ENCODE data around the gene PCDHAC2.

The PCDHAC2 gene

GRCh38 chr5:141001844-141002604 is 35.7 kb downstream of the PCDHAC2 start:
- no peak for DNase-seq
- POLR2A ChIA-PET: no interaction called here
- Histone ChIP-seq H3K4me1 (ENCODE audit: control extremely low read depth in 1 of 4, control insufficient read depth in 4 of 4, insufficient read depth in 4 of 4, low read length in 3 of 4) (no peaks in the 10 kb centered on the region), H3K4me3 (ENCODE audit: control insufficient read depth in 1 of 7, extremely low read depth in 1 of 7, insufficient read depth in 4 of 7, low read depth in 2 of 7, low read length in 6 of 7) (no peak overlapping the region), H3K36me3 (ENCODE audit: control insufficient read depth in 4 of 4, insufficient read depth in 4 of 4, low read length in 3 of 4) (no peaks in the 10 kb centered on the region), H3K27ac (ENCODE audit: insufficient read depth in 1 of 2, low read depth in 1 of 2, low read length in 2 of 2, poor library complexity in 1 of 2, severe bottlenecking in 2 of 2) (no peak overlapping the region), H3K27me3 (replicated peaks in 2 of 5; ENCODE audit: control insufficient read depth in 4 of 5, insufficient read depth in 5 of 5, low read length in 4 of 5) (peaks cover 6 to 25% (median 9%) of the 10 kb centered on the region in 5 experiments), H3K9me3 (ENCODE audit: control extremely low read depth in 1 of 5, control insufficient read depth in 4 of 5, insufficient read depth in 2 of 5, low read depth in 1 of 5, low read length in 4 of 5) (peaks cover 0 to 15% (median 2%) of the 10 kb centered on the region in 5 experiments)
- under 1% methylated on average over 14 of the region's 19 CpGs for WGBS (ENCODE audit: insufficient coverage)
- CTCF ChIA-PET: no interaction called here

DNA sequence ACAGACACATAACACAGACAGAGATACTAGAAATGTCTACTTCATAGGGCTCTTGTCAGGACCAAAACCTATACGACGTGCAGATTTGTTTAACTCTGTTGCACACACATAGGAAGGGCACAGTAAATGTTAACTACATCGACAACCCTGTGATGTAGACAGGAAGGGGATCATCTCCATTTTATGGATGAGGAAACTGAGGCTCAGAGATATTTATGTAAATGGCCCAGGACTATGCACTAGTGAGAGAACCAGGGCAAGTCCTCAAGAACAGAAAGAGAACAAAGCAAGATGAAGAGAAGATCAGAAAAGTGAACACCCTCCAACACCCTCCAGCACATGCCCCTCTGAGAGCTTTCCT is 36.3 kb downstream of the PCDHAC2 start:
- ChIA-PET POLR2A (no interaction called here), CTCF (no interaction called here)
- H3K27me3 ChIP-seq (replicated peaks in 2 of 5; ENCODE audit: control insufficient read depth in 4 of 5, insufficient read depth in 5 of 5, low read length in 4 of 5): peaks cover 6 to 25% (median 9%) of the 10 kb centered on the region in 5 experiments
- no peaks in the 10 kb centered on the region for H3K36me3 ChIP-seq (ENCODE audit: control insufficient read depth in 4 of 4, insufficient read depth in 4 of 4, low read length in 3 of 4)
- DNase-seq: no peak
- H3K4me3 ChIP-seq (ENCODE audit: control insufficient read depth in 1 of 7, extremely low read depth in 1 of 7, insufficient read depth in 4 of 7, low read depth in 2 of 7, low read length in 6 of 7): no peak overlapping the region
- H3K27ac ChIP-seq (ENCODE audit: insufficient read depth in 1 of 2, low read depth in 1 of 2, low read length in 2 of 2, poor library complexity in 1 of 2, severe bottlenecking in 2 of 2): no peak overlapping the region
- WGBS (ENCODE audit: insufficient coverage): 17% methylated on average over 3 of the region's 3 CpGs
- peaks cover 0 to 15% (median 2%) of the 10 kb centered on the region in 5 experiments for H3K9me3 ChIP-seq (ENCODE audit: control extremely low read depth in 1 of 5, control insufficient read depth in 4 of 5, insufficient read depth in 2 of 5, low read depth in 1 of 5, low read length in 4 of 5)
- H3K4me1 ChIP-seq (ENCODE audit: control extremely low read depth in 1 of 4, control insufficient read depth in 4 of 4, insufficient read depth in 4 of 4, low read length in 3 of 4): no peaks in the 10 kb centered on the region

DNA sequence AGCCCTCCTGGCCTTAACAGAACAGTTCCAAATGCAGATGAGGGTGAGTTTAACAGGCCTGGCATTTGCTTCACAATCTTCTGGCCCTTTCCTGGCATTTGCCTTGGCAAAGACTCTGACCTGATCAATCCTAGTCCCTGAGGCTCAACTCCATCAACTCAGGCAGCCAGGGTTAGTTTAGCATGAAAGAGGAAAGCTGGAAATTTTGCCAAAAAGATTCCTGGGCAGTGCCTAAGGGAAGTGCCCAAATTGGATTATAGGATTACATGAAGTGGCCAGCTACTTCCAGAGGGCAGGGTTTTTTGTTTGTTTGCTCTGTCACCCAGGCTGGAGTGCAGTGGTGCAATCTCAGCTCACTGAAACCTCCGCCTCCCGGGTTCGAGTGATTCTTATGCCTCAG is 36.8 kb downstream of the PCDHAC2 start:
- no CpG with 5 or more reads among the region's 3 CpGs for WGBS (ENCODE audit: insufficient coverage)

DNA sequence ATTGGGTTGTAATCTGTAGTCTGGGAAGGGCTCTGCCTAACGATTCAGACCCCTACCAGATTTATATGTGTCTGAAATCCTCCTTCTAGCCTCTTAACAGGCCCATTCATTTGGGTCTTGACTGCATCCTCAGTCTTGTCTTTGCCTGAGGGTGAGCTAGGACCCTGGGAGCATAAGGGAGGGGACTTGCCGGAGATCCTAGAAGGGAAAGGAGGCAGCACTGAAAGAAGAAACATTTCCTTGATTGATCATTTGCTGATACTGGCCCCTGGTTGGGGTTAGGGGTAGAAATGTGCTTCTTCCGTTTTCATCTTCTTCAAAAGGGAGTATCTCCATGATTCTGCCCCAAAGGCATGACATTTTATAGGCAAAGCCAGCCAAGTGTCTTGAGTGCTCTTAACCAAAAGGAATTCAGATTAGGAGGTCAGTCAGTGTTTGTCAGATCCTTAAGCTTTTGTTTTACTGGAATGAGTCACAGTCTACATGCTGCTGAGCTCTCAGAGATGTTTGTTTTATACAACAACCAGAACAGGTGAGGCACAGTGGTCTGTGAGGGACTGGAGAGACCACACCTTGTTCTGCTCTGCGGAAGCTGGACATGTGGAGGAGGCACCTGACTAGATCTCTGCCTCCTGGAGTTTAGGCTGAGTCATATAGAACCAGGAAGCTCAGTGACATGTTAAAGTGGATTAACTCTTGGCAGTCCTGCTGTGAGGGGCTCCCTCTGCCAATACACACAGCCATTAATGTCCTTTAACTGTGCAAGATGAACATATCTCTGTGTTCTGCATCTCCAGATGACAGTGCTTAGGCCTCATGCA is 37.7 kb downstream of the PCDHAC2 start:
- H3K4me3 ChIP-seq (ENCODE audit: control insufficient read depth in 1 of 7, extremely low read depth in 1 of 7, insufficient read depth in 4 of 7, low read depth in 2 of 7, low read length in 6 of 7): no peak overlapping the region
- ChIA-PET POLR2A (no interaction called here), CTCF (no interaction called here)
- H3K36me3 ChIP-seq (ENCODE audit: control insufficient read depth in 4 of 4, insufficient read depth in 4 of 4, low read length in 3 of 4): no peaks in the 10 kb centered on the region
- H3K27me3 ChIP-seq (replicated peaks in 2 of 5; ENCODE audit: control insufficient read depth in 4 of 5, insufficient read depth in 5 of 5, low read length in 4 of 5): peaks cover 6 to 25% (median 9%) of the 10 kb centered on the region in 5 experiments
- no peaks in the 10 kb centered on the region for H3K4me1 ChIP-seq (ENCODE audit: control extremely low read depth in 1 of 4, control insufficient read depth in 4 of 4, insufficient read depth in 4 of 4, low read length in 3 of 4)
- H3K27ac ChIP-seq (ENCODE audit: insufficient read depth in 1 of 2, low read depth in 1 of 2, low read length in 2 of 2, poor library complexity in 1 of 2, severe bottlenecking in 2 of 2): no peak overlapping the region
- DNase-seq: no peak
- peaks cover 0 to 15% (median 2%) of the 10 kb centered on the region in 5 experiments for H3K9me3 ChIP-seq (ENCODE audit: control extremely low read depth in 1 of 5, control insufficient read depth in 4 of 5, insufficient read depth in 2 of 5, low read depth in 1 of 5, low read length in 4 of 5)
- WGBS (ENCODE audit: insufficient coverage): 28% methylated on average over 3 of the region's 4 CpGs

More for the DNA sequence above, 36.8 kb downstream of the PCDHAC2 start:
- Histone ChIP-seq H3K36me3 (ENCODE audit: control insufficient read depth in 4 of 4, insufficient read depth in 4 of 4, low read length in 3 of 4) (no peaks in the 10 kb centered on the region), H3K4me3 (ENCODE audit: control insufficient read depth in 1 of 7, extremely low read depth in 1 of 7, insufficient read depth in 4 of 7, low read depth in 2 of 7, low read length in 6 of 7) (no peak overlapping the region), H3K27me3 (replicated peaks in 2 of 5; ENCODE audit: control insufficient read depth in 4 of 5, insufficient read depth in 5 of 5, low read length in 4 of 5) (peaks cover 6 to 25% (median 9%) of the 10 kb centered on the region in 5 experiments), H3K27ac (ENCODE audit: insufficient read depth in 1 of 2, low read depth in 1 of 2, low read length in 2 of 2, poor library complexity in 1 of 2, severe bottlenecking in 2 of 2) (no peak overlapping the region), H3K9me3 (ENCODE audit: control extremely low read depth in 1 of 5, control insufficient read depth in 4 of 5, insufficient read depth in 2 of 5, low read depth in 1 of 5, low read length in 4 of 5) (peaks cover 0 to 15% (median 2%) of the 10 kb centered on the region in 5 experiments), H3K4me1 (ENCODE audit: control extremely low read depth in 1 of 4, control insufficient read depth in 4 of 4, insufficient read depth in 4 of 4, low read length in 3 of 4) (no peaks in the 10 kb centered on the region)
- ChIA-PET POLR2A (no interaction called here), CTCF (no interaction called here)
- no peak for DNase-seq

GRCh38 chr5:141007791-141008190 is 41.5 kb downstream of the PCDHAC2 start:
- H3K4me3 ChIP-seq (ENCODE audit: control insufficient read depth in 1 of 7, extremely low read depth in 1 of 7, insufficient read depth in 4 of 7, low read depth in 2 of 7, low read length in 6 of 7): no peak overlapping the region
- no peak overlapping the region for H3K27ac ChIP-seq (ENCODE audit: insufficient read depth in 1 of 2, low read depth in 1 of 2, low read length in 2 of 2, poor library complexity in 1 of 2, severe bottlenecking in 2 of 2)
- H3K9me3 ChIP-seq (ENCODE audit: control extremely low read depth in 1 of 5, control insufficient read depth in 4 of 5, insufficient read depth in 2 of 5, low read depth in 1 of 5, low read length in 4 of 5): peaks cover 0 to 15% (median 0%) of the 10 kb centered on the region in 5 experiments
- ChIA-PET CTCF (no interaction called here), POLR2A (no interaction called here)
- no peaks in the 10 kb centered on the region for H3K36me3 ChIP-seq (ENCODE audit: control insufficient read depth in 4 of 4, insufficient read depth in 4 of 4, low read length in 3 of 4)
- peaks cover 0 to 6% (median under 1%) of the 10 kb centered on the region in 5 experiments for H3K27me3 ChIP-seq (replicated peaks in 2 of 5; ENCODE audit: control insufficient read depth in 4 of 5, insufficient read depth in 5 of 5, low read length in 4 of 5)
- H3K4me1 ChIP-seq (ENCODE audit: control extremely low read depth in 1 of 4, control insufficient read depth in 4 of 4, insufficient read depth in 4 of 4, low read length in 3 of 4): no peaks in the 10 kb centered on the region
- DNase-seq: no peak

- Histone ChIP-seq H3K4me3 (ENCODE audit: control insufficient read depth in 1 of 7, extremely low read depth in 1 of 7, insufficient read depth in 4 of 7, low read depth in 2 of 7, low read length in 6 of 7) (no peak overlapping the region), H3K36me3 (ENCODE audit: control insufficient read depth in 4 of 4, insufficient read depth in 4 of 4, low read length in 3 of 4) (no peaks in the 10 kb centered on the region), H3K9me3 (ENCODE audit: control extremely low read depth in 1 of 5, control insufficient read depth in 4 of 5, insufficient read depth in 2 of 5, low read depth in 1 of 5, low read length in 4 of 5) (peaks cover 0 to 6% (median 0%) of the 10 kb centered on the region in 5 experiments), H3K27ac (ENCODE audit: insufficient read depth in 1 of 2, low read depth in 1 of 2, low read length in 2 of 2, poor library complexity in 1 of 2, severe bottlenecking in 2 of 2) (no peak overlapping the region), H3K27me3 (replicated peaks in 2 of 5; ENCODE audit: control insufficient read depth in 4 of 5, insufficient read depth in 5 of 5, low read length in 4 of 5) (no peaks in the 10 kb centered on the region), H3K4me1 (ENCODE audit: control extremely low read depth in 1 of 4, control insufficient read depth in 4 of 4, insufficient read depth in 4 of 4, low read length in 3 of 4) (no peaks in the 10 kb centered on the region)
- WGBS (ENCODE audit: insufficient coverage): 49% methylated on average over 12 of the region's 12 CpGs
- ChIA-PET CTCF (no interaction called here), POLR2A (no interaction called here)
- no peak for DNase-seq
These were observed 43.9 kb downstream of the PCDHAC2 start for GRCh38 chr5:141010047-141010793.

Data from common myeloid progenitor, CD34-positive (primary cell).